ENCODE data around the gene MRPL14.

MRPL14 gene

DNA sequence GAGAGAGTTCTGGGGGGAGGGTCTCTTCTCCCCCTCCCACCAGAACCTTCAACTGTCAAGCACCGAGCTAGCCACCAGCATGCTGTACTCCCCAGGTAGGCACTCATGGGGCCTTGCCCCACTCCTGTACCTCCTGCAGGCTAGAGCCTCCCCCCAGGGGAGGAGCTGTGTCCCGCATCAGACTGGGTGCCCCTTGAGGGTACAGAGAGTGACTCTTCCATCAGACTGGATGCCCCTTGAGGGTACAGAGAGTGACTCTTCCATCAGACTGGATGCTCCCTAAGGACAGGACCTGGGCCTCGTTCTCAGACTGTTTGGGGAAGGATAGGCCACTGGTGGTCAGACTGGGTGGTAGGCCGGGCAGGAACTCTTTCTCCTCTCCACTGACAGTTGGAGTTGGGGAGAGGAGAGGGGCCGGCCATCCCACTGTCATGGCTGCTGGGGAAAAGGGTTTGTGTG is 31.5 kb upstream of the MRPL14 start, which contains the start of gene CAPN11:
CAPN11 (plus strand) TSS at position 51 of the 459 bp plus-strand sequence; CDS start at position 80, 29 bp downstream.
- DNase-seq (ENCODE audit: low read depth), result no peak
- TF ChIP-seq CTCF (IDR thresholded peaks at IDR 0.05; ENCODE audit: control insufficient read depth, insufficient read depth, low read depth, low read length, missing control alignments), result no peak
- H3K4me3 ChIP-seq (ENCODE audit: control insufficient read depth, low read depth, low read length), result no peak within 1 kb of the TSS

GRCh38 chr6:44157152-44157521 is 29.9 kb upstream of the MRPL14 start:
- H3K4me3 ChIP-seq (ENCODE audit: control insufficient read depth, low read depth, low read length), result no peak overlapping the region
- TF ChIP-seq CTCF (IDR thresholded peaks at IDR 0.05; ENCODE audit: control insufficient read depth, insufficient read depth, low read depth, low read length, missing control alignments), result no peak
- DNase-seq (ENCODE audit: low read depth), result no peak

GRCh38 chr6:44156494-44157151 is 29.4 kb upstream of the MRPL14 start:
- no peak for DNase-seq (ENCODE audit: low read depth)
- TF ChIP-seq CTCF (IDR thresholded peaks at IDR 0.05; ENCODE audit: control insufficient read depth, insufficient read depth, low read depth, low read length, missing control alignments), result no peak
- no peak overlapping the region for H3K4me3 ChIP-seq (ENCODE audit: control insufficient read depth, low read depth, low read length)

- H3K4me3 ChIP-seq (ENCODE audit: control insufficient read depth, low read depth, low read length), result no peak overlapping the region
- no peak for DNase-seq (ENCODE audit: low read depth)
- TF ChIP-seq CTCF (IDR thresholded peaks at IDR 0.05; ENCODE audit: control insufficient read depth, insufficient read depth, low read depth, low read length, missing control alignments), result no peak
These were observed 26.8 kb upstream of the MRPL14 start for GRCh38 chr6:44154067-44154466.

DNA sequence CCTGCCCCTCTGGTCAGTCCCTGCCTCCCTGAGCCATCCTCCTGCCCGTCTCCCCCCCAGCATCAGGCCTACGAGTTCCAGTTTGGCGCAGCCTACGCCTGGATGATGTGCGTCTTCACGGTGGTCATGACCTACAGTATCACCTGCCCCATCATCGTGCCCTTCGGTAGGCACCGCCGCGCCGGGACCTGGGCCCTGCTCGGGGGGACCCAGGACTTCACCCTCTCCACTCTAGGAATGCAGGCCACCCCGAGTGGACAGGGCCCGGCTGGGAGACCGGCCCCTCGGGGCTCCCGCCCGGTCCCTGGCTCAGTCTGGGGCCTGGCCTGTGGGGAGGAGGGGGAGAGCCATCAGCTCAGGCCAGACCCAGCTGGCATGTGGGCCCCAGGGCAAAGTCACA is 25.3 kb upstream of the MRPL14 start:
- TF ChIP-seq CTCF (IDR thresholded peaks at IDR 0.05; ENCODE audit: control insufficient read depth, insufficient read depth, low read depth, low read length, missing control alignments), result no peak
- DNase-seq (ENCODE audit: low read depth), result no peak
- H3K4me3 ChIP-seq (ENCODE audit: control insufficient read depth, low read depth, low read length), result no peak overlapping the region

GRCh38 chr6:44152109-44152461 is 24.8 kb upstream of the MRPL14 start:
- no peak for TF ChIP-seq CTCF (IDR thresholded peaks at IDR 0.05; ENCODE audit: control insufficient read depth, insufficient read depth, low read depth, low read length, missing control alignments)
- no peak overlapping the region for H3K4me3 ChIP-seq (ENCODE audit: control insufficient read depth, low read depth, low read length)

More at GRCh38 chr6:44152109-44152461, 24.8 kb upstream of the MRPL14 start:
- DNase-seq (ENCODE audit: low read depth), result no peak

Measured in AG09309 (cell line).